SK-N-SH treated with all-trans-retinoic acid at 6 μM for 48 hours (cell line): ENCODE measurements around the gene ZW10.
A peak's percentile ranks its signal among the peaks of the same experiment; 100 is the strongest.

Experiments used
- ATAC-seq: fragments of 200-7000 bp; cut with Tn5 transposase; 3 replicates; pipeline ENCODE4 v1.9.1; 2020; ENCODE audit warnings: mild to moderate bottlenecking, moderate library complexity
- ARNTL ChIP-seq: fragments of 450-650 bp; formaldehyde crosslinking; IDR thresholded peaks from 2 replicates; pipeline ENCODE4 v1.5.0; 2020; ENCODE audit warnings: low read depth, mild to moderate bottlenecking, moderate library complexity, borderline replicate concordance
- BACH2 ChIP-seq: fragments of 250-450 bp; sonication (Bioruptor Pico); IDR thresholded peaks from 2 replicates; pipeline ENCODE4 v1.9.0; 2021; ENCODE audit warnings: mild to moderate bottlenecking, borderline replicate concordance
- CREB5 ChIP-seq: fragments of 250-450 bp; sonication (Bioruptor Pico); IDR thresholded peaks from 2 replicates; pipeline ENCODE4 v1.5.1; 2020; ENCODE audit warnings: low read depth, mild to moderate bottlenecking, moderate library complexity
- CSDC2 ChIP-seq: fragments of 250-450 bp; sonication (Bioruptor Pico); IDR thresholded peaks from 2 replicates; pipeline ENCODE4 v1.5.0; 2020; ENCODE audit warnings: mild to moderate bottlenecking, moderate library complexity
- CSRNP3 ChIP-seq: fragments of 250-450 bp; sonication (Bioruptor Pico); IDR thresholded peaks from 2 replicates; pipeline ENCODE4 v1.5.1; 2021; ENCODE audit warnings: mild to moderate bottlenecking, moderate library complexity
- ESRRG ChIP-seq: fragments of 250-450 bp; sonication (Bioruptor Pico); IDR thresholded peaks from 2 replicates; pipeline ENCODE4 v1.6.1; 2021; ENCODE audit warnings: mild to moderate bottlenecking
- GLIS3 ChIP-seq: fragments of 250-450 bp; sonication (Bioruptor Pico); IDR thresholded peaks from 2 replicates; pipeline ENCODE4 v1.5.0; 2020; ENCODE audit warnings: mild to moderate bottlenecking, moderate library complexity
- ISL1 ChIP-seq: fragments of 250-450 bp; sonication (Bioruptor Pico); IDR thresholded peaks from 2 replicates; pipeline ENCODE4 v2.1.2; 2022; ENCODE audit warnings: mild to moderate bottlenecking, moderate library complexity
- OSR1 ChIP-seq: fragments of 250-450 bp; sonication (Bioruptor Pico); IDR thresholded peaks from 2 replicates; pipeline ENCODE4 v1.8.0; 2022; ENCODE audit warnings: moderate library complexity, mild to moderate bottlenecking, inconsistent platforms
- PATZ1 ChIP-seq: fragments of 250-450 bp; sonication (Bioruptor Pico); IDR thresholded peaks from 2 replicates; pipeline ENCODE4 v1.8.0; 2020; ENCODE audit warnings: mild to moderate bottlenecking, moderate library complexity, borderline replicate concordance
- POU6F1 ChIP-seq: fragments of 250-450 bp; sonication (Bioruptor Pico); IDR thresholded peaks from 2 replicates; pipeline ENCODE4 v1.8.0; 2021; ENCODE audit warnings: low read depth, mild to moderate bottlenecking, moderate library complexity, borderline replicate concordance
- PPARA ChIP-seq: fragments of 250-450 bp; sonication (Bioruptor Pico); IDR thresholded peaks from 2 replicates; pipeline ENCODE4 v1.5.0; 2020; ENCODE audit warnings: mild to moderate bottlenecking, borderline replicate concordance
- RARB ChIP-seq: fragments of 250-450 bp; sonication (Bioruptor Pico); IDR thresholded peaks from 2 replicates; pipeline ENCODE4 v1.8.0; 2021; ENCODE audit warnings: mild to moderate bottlenecking, moderate library complexity
- SNAI2 ChIP-seq: fragments of 250-450 bp; sonication (Bioruptor Pico); IDR thresholded peaks from 2 replicates; pipeline ENCODE4 v1.5.0; 2020; ENCODE audit warnings: mild to moderate bottlenecking, moderate library complexity
- TOX ChIP-seq: fragments of 250-450 bp; sonication (Bioruptor Pico); IDR thresholded peaks from 2 replicates; pipeline ENCODE4 v1.8.0; 2021; ENCODE audit warnings: mild to moderate bottlenecking, moderate library complexity, borderline replicate concordance
- TSHZ2 ChIP-seq: fragments of 250-450 bp; sonication (Bioruptor Pico); IDR thresholded peaks from 2 replicates; pipeline ENCODE4 v1.5.0; 2020; ENCODE audit warnings: mild to moderate bottlenecking, moderate library complexity
- ZC3H10 ChIP-seq: fragments of 250-450 bp; sonication (Bioruptor Pico); IDR thresholded peaks from 2 replicates; pipeline ENCODE4 v1.5.1; 2021; ENCODE audit warnings: mild to moderate bottlenecking, moderate library complexity
- ZFP3 ChIP-seq: fragments of 250-450 bp; sonication (Bioruptor Pico); IDR thresholded peaks from 2 replicates; pipeline ENCODE4 v1.5.0; 2020; ENCODE audit warnings: mild to moderate bottlenecking, moderate library complexity
- ZFP30 ChIP-seq: fragments of 450-650 bp; formaldehyde crosslinking; IDR thresholded peaks from 2 replicates; pipeline ENCODE4 v1.5.0; 2022; ENCODE audit warnings: mild to moderate bottlenecking, moderate library complexity
- ZNF565 ChIP-seq: fragments of 450-650 bp; formaldehyde crosslinking; conservative IDR thresholded peaks from 2 replicates; pipeline ENCODE4 v1.5.0; 2020; ENCODE audit warnings: low read depth, mild to moderate bottlenecking, moderate library complexity
- ZNF8 ChIP-seq: fragments of 450-650 bp; formaldehyde crosslinking; IDR thresholded peaks from 2 replicates; pipeline ENCODE4 v1.5.0; 2020; ENCODE audit warnings: mild to moderate bottlenecking, moderate library complexity

Gene ZW10

GRCh38 chr11:113736323-113736722 is 37.2 kb downstream of the ZW10 start:
- ATAC-seq = no peak
- TF ChIP-seq ZFP30 (CRISPR knock-in tag) (no peak), TSHZ2 (CRISPR knock-in tag) (no peak), CSRNP3 (CRISPR knock-in tag) (no peak), ZNF8 (CRISPR knock-in tag) (no peak), ESRRG (no peak), RARB (CRISPR knock-in tag) (no peak), SNAI2 (CRISPR knock-in tag) (no peak), POU6F1 (CRISPR knock-in tag) (no peak), ARNTL (CRISPR knock-in tag) (no peak), OSR1 (CRISPR knock-in tag) (no peak), CSDC2 (no peak), CREB5 (CRISPR knock-in tag) (no peak)
- TF ChIP-seq, all 23 proteins: peak for 0

DNA sequence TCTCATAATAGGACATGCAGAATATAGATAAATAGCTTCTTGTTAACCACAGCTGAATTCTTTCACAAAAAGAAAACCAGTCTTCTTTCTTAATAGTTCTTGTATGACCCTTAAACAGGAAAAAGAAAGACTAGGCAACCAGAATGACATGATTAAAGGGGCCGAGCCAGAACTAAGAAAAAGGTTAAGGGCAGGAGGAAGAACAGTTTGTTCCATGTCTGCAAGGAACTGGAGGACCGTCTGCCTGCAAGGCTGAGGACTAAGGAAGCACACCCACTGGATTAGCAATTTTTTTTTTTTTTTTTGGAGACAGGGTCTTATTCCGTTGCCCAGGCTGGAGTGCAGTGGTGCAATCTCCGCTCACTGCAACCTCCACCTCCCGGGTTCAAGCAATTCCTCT is 41.4 kb downstream of the ZW10 start:
- ATAC-seq = no peak
- TF ChIP-seq TOX (CRISPR knock-in tag) (no peak), ZNF565 (CRISPR knock-in tag) (no peak), POU6F1 (CRISPR knock-in tag) (no peak), ZFP30 (CRISPR knock-in tag) (no peak), SNAI2 (CRISPR knock-in tag) (no peak), PPARA (CRISPR knock-in tag) (no peak), ZNF8 (CRISPR knock-in tag) (no peak), OSR1 (CRISPR knock-in tag) (no peak), ZFP3 (CRISPR knock-in tag) (no peak), PATZ1 (no peak)
- TF ChIP-seq, all 23 proteins: peak for 0

GRCh38 chr11:113730887-113731726 is 42.4 kb downstream of the ZW10 start:
- ATAC-seq = peak; percentile 85
- no peak for TF ChIP-seq TOX (CRISPR knock-in tag)
- TF ChIP-seq ISL1 = no peak
- TF ChIP-seq CSRNP3 (CRISPR knock-in tag) = no peak
- TF ChIP-seq ZNF565 (CRISPR knock-in tag) = no peak
- TF ChIP-seq GLIS3 (CRISPR knock-in tag) = no peak
- TF ChIP-seq RARB (CRISPR knock-in tag) = no peak
- TF ChIP-seq OSR1 (CRISPR knock-in tag) = no peak
- no peak for TF ChIP-seq POU6F1 (CRISPR knock-in tag)
- TF ChIP-seq ZC3H10 (CRISPR knock-in tag) = no peak
- TF ChIP-seq ZNF8 (CRISPR knock-in tag) = no peak
- TF ChIP-seq BACH2 (CRISPR knock-in tag) = no peak
